Left ventricle myocardium inferior (tissue), 1 donor: ENCODE data around the gene NEDD4L. TPM values are rescaled to one million over a fixed set of nuclear protein-coding genes. Genes with fewer than 3 reads are reported as not detected.
A peak's percentile ranks its signal among the peaks of the same experiment; 100 is the strongest.

Experiments
- DNase-seq: peaks from one replicate; pipeline ENCODE4 v3.0.0-alpha.2; 2020
- H3K27ac ChIP-seq: fragments of 200-600 bp; replicated peaks from 2 replicates; pipeline ENCODE4 v1.8.0; 2021
- H3K27me3 ChIP-seq: fragments of 200-600 bp; 2 replicates; pipeline ENCODE4 v1.8.0; 2021; ENCODE audit warnings: low read depth
- H3K36me3 ChIP-seq: fragments of 200-600 bp; 2 replicates; pipeline ENCODE4 v1.8.0; 2021
- H3K4me1 ChIP-seq: fragments of 200-600 bp; 2 replicates; pipeline ENCODE4 v1.8.0; 2021
- H3K4me3 ChIP-seq: fragments of 200-600 bp; 2 replicates; pipeline ENCODE4 v1.8.0; 2021; ENCODE audit warnings: mild to moderate bottlenecking, moderate library complexity
- H3K9me3 ChIP-seq: fragments of 200-600 bp; replicated peaks from 2 replicates; pipeline ENCODE4 v1.8.0; 2021
- intact Hi-C: fragments of 100-400 bp; cut with micrococcal nuclease; formaldehyde crosslinking; loops from one replicate; pipeline ENCODE4 v1.11.0; 2022
- total RNA-seq: library from RNA; stranded (reverse); fragmentation: NEBNext Ultra II Directional; extraction: Animal tissue kit (Norgen Biotek cat#: 25700); gene quantifications from one replicate; pipeline ENCODE4 v1.2.1, GENCODE V29; 2021
- TF ChIP-seq, protein P1 (sequence below): fragments of 200-600 bp; IDR thresholded peaks from 2 replicates; pipeline ENCODE4 v1.8.0; 2021; ENCODE audit warnings: antibody characterized with exemption, mild to moderate bottlenecking, borderline replicate concordance
- donor health status: DM: no; HTN: yes; CAD: no; lungs with severe emphysema.

NEDD4L gene
- total RNA-seq, 1 donor from 2014 or later, result 45.8 TPM

DNA sequence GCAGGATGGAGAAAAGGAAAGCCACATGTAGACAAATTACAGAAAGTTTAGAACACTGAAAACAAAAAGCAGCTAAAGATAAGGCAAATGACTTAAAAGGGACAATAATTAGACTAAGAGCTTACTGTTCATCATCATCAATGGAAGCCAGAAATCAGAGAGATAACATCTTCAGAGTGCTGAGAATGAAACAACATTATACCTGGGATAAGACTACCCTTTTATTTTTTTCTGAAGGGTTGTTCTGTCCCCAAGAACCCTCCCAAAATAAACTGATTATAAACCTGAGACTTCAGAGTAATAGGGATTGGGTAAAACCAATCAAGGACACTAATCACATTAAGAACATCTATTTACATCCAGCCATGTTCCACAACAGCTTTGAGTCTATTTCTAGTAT lies 6.9 kb upstream of the NEDD4L start:
- TF ChIP-seq, protein P1, sequence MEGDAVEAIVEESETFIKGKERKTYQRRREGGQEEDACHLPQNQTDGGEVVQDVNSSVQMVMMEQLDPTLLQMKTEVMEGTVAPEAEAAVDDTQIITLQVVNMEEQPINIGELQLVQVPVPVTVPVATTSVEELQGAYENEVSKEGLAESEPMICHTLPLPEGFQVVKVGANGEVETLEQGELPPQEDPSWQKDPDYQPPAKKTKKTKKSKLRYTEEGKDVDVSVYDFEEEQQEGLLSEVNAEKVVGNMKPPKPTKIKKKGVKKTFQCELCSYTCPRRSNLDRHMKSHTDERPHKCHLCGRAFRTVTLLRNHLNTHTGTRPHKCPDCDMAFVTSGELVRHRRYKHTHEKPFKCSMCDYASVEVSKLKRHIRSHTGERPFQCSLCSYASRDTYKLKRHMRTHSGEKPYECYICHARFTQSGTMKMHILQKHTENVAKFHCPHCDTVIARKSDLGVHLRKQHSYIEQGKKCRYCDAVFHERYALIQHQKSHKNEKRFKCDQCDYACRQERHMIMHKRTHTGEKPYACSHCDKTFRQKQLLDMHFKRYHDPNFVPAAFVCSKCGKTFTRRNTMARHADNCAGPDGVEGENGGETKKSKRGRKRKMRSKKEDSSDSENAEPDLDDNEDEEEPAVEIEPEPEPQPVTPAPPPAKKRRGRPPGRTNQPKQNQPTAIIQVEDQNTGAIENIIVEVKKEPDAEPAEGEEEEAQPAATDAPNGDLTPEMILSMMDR, result no peak
- no peak overlapping the region for H3K4me3 ChIP-seq
- H3K27me3 ChIP-seq, result peaks cover 28% of the 10 kb centered on the region
- H3K9me3 ChIP-seq, result no peaks in the 10 kb centered on the region
- no peaks in the 10 kb centered on the region for H3K4me1 ChIP-seq
- H3K36me3 ChIP-seq, result no peaks in the 10 kb centered on the region
- intact Hi-C loops, result no loop called here
- no peak overlapping the region for H3K27ac ChIP-seq
- no peak for DNase-seq

DNA sequence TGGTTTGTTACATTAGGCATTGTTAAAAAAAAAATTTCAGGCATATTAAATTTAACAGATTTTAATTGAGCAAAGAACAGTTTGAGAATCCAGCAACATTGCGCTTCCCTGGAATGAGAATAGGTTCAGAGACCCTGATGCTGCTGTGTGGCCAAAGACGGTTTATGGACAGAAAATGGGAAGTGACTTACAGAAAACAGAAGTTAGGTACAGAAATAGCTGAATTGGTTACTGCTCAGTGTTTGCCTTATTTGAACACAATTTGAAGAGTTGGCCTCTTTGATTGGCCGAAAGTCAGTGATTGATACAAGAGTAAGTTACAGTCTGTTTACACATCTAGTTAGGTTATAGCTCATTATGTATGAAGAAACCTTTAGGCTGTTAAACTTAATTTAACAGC lies 6.0 kb upstream of the NEDD4L start:
- Histone ChIP-seq H3K9me3 (no peaks in the 10 kb centered on the region), H3K27ac (no peak overlapping the region), H3K27me3 (peaks cover 19% of the 10 kb centered on the region), H3K4me3 (no peak overlapping the region), H3K4me1 (peaks cover 3% of the 10 kb centered on the region), H3K36me3 (no peaks in the 10 kb centered on the region)
- TF ChIP-seq, protein P1, result no peak
- intact Hi-C loops, result no loop called here
- DNase-seq, result no peak

GRCh38 chr18:58041633-58042032 lies 2.4 kb upstream of the NEDD4L start:
- DNase-seq, result no peak
- Histone ChIP-seq H3K36me3 (no peaks in the 10 kb centered on the region), H3K9me3 (no peaks in the 10 kb centered on the region), H3K4me3 (no peak overlapping the region), H3K27ac (no peak overlapping the region), H3K4me1 (peaks cover 25% of the 10 kb centered on the region), H3K27me3 (no peaks in the 10 kb centered on the region)
- intact Hi-C loops, result no loop called here
- TF ChIP-seq, protein P1, result no peak

- intact Hi-C loops, result no loop called here
- TF ChIP-seq, protein P1, result no peak
- Histone ChIP-seq H3K27ac (peak overlapping the region; percentile 84), H3K36me3 (no peaks in the 10 kb centered on the region), H3K27me3 (no peaks in the 10 kb centered on the region), H3K4me1 (peaks cover 25% of the 10 kb centered on the region), H3K9me3 (no peaks in the 10 kb centered on the region), H3K4me3 (peak overlapping the region; percentile 91)
- DNase-seq, result no peak
Measured at GRCh38 chr18:58042826-58043490, 1.1 kb upstream of the NEDD4L start.

DNA sequence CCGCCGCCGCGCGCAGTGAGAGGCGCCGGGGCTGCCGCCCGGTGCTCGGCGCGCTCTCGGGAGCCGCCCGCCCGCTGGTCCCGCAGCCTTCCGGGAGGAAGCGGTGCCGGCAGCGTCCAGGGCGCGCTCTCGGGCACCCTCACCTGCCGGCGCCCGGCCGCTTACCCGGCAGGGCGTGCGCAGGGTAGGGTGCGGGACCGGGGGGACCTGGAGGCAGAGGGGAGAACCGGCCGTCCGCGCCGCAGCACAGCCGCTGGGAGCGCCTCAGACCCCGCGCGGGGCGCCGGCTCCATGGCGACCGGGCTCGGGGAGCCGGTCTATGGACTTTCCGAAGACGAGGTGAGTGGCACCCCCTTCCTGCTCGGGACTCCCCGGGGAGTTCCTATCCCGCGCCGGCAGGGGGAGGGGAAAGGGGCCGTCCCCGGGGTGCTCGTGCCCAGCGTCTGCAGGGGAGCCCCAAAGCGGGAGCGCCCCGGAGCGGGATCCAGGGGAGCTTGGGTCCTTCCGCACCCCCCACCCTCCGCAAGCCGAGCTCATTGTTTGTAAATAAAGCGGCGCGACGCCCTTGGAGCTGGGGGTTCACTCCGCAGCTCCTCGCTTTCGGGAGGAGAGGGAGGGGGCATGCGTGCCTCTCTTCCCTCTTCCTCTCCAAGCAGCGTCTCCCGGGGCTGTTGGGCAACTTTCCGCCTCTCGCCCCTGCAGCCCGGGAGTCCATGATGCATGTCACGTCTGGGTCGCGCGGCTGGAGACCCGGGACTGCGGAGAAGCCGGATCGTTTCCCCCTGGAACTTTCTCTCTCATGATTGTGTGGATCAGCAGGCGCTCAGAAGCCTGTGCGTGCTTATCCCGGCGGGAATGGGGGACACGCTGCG lies 580 bp downstream of the NEDD4L start:
- peak overlapping the region; percentile 91 for H3K4me3 ChIP-seq
- H3K4me1 ChIP-seq, result peaks cover 25% of the 10 kb centered on the region
- H3K27ac ChIP-seq, result peak overlapping the region; percentile 84
- intact Hi-C loops, result loop anchor here (5.0 kb wide), 1 partner anchor 78 kb away; no protein-coding TSS in a partner anchor
- no peaks in the 10 kb centered on the region for H3K9me3 ChIP-seq
- TF ChIP-seq, protein P1, result peak; percentile 18
- no peaks in the 10 kb centered on the region for H3K27me3 ChIP-seq
- no peaks in the 10 kb centered on the region for H3K36me3 ChIP-seq
- DNase-seq, result peak; percentile 22
